NCI-H69 (cell line): ENCODE measurements around the gene UTP25.

Source experiments
- DNase-seq: peaks from one replicate; lab custom pipeline; 2025; lab: John Stamatoyannopoulos, UW

Gene UTP25

GRCh38 chr1:209807509-209807908, 20.3 kb upstream of the UTP25 start:
- DNase-seq = no peak

- DNase-seq = peak; percentile 98
These were observed 19.7 kb upstream of the UTP25 start for GRCh38 chr1:209808059-209808581.

- DNase-seq = no peak
These were observed 18.2 kb upstream of the UTP25 start for GRCh38 chr1:209809611-209810010.

GRCh38 chr1:209810783-209811182, 17.0 kb upstream of the UTP25 start:
- DNase-seq = peak; percentile 65

GRCh38 chr1:209813902-209814301, 13.9 kb upstream of the UTP25 start:
- no peak for DNase-seq

- no peak for DNase-seq
These were observed 12.3 kb upstream of the UTP25 start for GRCh38 chr1:209815490-209815889.

- DNase-seq = peak; percentile 62
These were observed 11.8 kb upstream of the UTP25 start for GRCh38 chr1:209815931-209816341.

GRCh38 chr1:209816923-209817322, 10.8 kb upstream of the UTP25 start:
- no peak for DNase-seq

GRCh38 chr1:209817691-209818090, 10.1 kb upstream of the UTP25 start:
- DNase-seq = no peak

- DNase-seq = no peak
These were observed 8.7 kb upstream of the UTP25 start for GRCh38 chr1:209819058-209819457.

- DNase-seq = no peak
These were observed 6.8 kb upstream of the UTP25 start for GRCh38 chr1:209820986-209821385.

GRCh38 chr1:209822706-209823105, 5.1 kb upstream of the UTP25 start:
- DNase-seq = no peak

- DNase-seq = peak; percentile 86
These were observed 4.4 kb upstream of the UTP25 start for GRCh38 chr1:209823143-209824041.

GRCh38 chr1:209825591-209826434, 2.0 kb upstream of the UTP25 start:
- DNase-seq = peak; percentile 95

GRCh38 chr1:209829716-209830115, 1.9 kb downstream of the UTP25 start:
- no peak for DNase-seq

- no peak for DNase-seq
These were observed 3.0 kb downstream of the UTP25 start for GRCh38 chr1:209830722-209831121.

GRCh38 chr1:209831615-209832014, 3.8 kb downstream of the UTP25 start:
- DNase-seq = no peak

GRCh38 chr1:209835782-209836298, 8.1 kb downstream of the UTP25 start:
- no peak for DNase-seq

GRCh38 chr1:209837671-209838070, 9.9 kb downstream of the UTP25 start:
- no peak for DNase-seq

- no peak for DNase-seq
These were observed 10.8 kb downstream of the UTP25 start for GRCh38 chr1:209838537-209838936.

- DNase-seq = no peak
These were observed 12.2 kb downstream of the UTP25 start for GRCh38 chr1:209839875-209840546.

GRCh38 chr1:209840611-209841010, 12.8 kb downstream of the UTP25 start:
- no peak for DNase-seq
